SH-SY5Y (cell line): ENCODE results near the gene KRT5.

Experiments
- GATA2 ChIP-seq: IDR thresholded peaks from 2 replicates; pipeline ENCODE4 v1.6.1; 2011; ENCODE audit warnings: mild to moderate bottlenecking, low read depth, low read length
- GATA3 ChIP-seq: IDR thresholded peaks from 2 replicates; pipeline ENCODE4 v1.6.1; 2011; ENCODE audit warnings: low read depth, mild to moderate bottlenecking, low read length, moderate library complexity

- TF ChIP-seq GATA3 (no peak), GATA2 (no peak)
These were observed 4.2 kb upstream of the KRT5 start for GRCh38 chr12:52524241-52524897.
